Measurements from ENCODE around the gene KIZ.

DNA sequence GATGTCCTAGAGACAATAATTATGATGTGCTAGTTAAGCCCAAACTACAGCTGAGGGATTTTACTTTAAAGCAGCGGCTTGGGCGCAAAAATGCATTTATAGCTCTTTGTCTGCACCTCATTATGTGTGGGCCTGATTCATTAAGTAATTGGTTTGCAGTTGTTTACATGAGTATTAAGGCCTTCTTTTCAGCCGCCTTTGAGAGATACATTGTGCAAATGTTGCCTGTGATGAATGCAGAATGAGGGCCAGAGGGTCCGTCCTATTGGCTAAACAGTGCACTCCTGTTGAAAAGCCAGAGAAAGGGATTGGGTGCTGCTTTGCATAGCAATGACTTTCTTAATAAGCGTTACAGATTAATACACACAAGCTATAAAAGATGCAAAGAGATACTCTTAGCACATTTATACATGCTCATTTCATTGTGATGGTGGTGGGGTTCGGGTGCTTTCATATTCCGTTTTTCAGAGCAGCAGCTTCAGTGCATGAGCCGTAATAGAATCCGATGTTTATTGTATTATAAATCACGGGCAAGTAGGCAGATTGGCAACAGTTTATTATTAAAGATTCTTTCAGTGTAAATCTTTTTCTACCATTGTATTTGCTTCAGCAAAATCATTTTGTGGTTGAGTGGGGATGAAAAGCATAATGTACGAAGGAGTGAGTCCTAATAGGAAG is 109.1 kb downstream of the KIZ start:
- TF ChIP-seq CTCF (IDR thresholded peaks at IDR 0.05): no peak
- no peak for TF ChIP-seq POLR2A (IDR thresholded peaks at IDR 0.05)
- no peak for TF ChIP-seq POLR2AphosphoS5 (IDR thresholded peaks at IDR 0.05; ENCODE audit: insufficient read depth in 1 of 2, low read depth in 1 of 2)
